Stimulated activated naive B cell treated with anti-CD40 and anti-IgM and Interleukin-4, amounts not matched to agents 10 μg/mL and 1 μg/mL and 100 μg/mL, for 72 hours (primary cell): ENCODE results near the gene NBAS.
"Not testable (repeated sequence)": the region's sequence is repeated elsewhere in the genome, so short reads cannot be mapped to it uniquely, and the experiment has no call there.

Experiments
- ATAC-seq, 2 donors: fragments of 150-1000 bp; cut with Tn5 transposase; replicated peaks; 2 replicates each; pipeline ENCODE4 v1.10.0; 2021; ENCODE audit warnings: moderate library complexity in 1 of 2
- DNase-seq: peaks from one replicate; pipeline ENCODE4 v3.0.0; 2021
- H3K27ac Mint-ChIP-seq: one replicate; pipeline ENCODE4 v1.8.0; 2022; ENCODE audit warnings: mild to moderate bottlenecking, mixed read lengths
- H3K27me3 Mint-ChIP-seq, 2 donors: one replicate each; pipeline ENCODE4 v1.8.0; 2022; ENCODE audit warnings: mixed read lengths in 2 of 2
- H3K36me3 Mint-ChIP-seq, 2 donors: one replicate each; pipeline ENCODE4 v1.8.0; 2022; ENCODE audit warnings: mixed read lengths in 2 of 2, mild to moderate bottlenecking in 1 of 2
- H3K4me1 Mint-ChIP-seq, 2 donors: one replicate each; pipeline ENCODE4 v1.8.0; 2022; ENCODE audit warnings: mixed read lengths in 2 of 2, mild to moderate bottlenecking in 1 of 2
- H3K4me3 Mint-ChIP-seq, 2 donors: one replicate each; pipeline ENCODE4 v1.8.0; 2022; ENCODE audit warnings: mild to moderate bottlenecking in 2 of 2, mixed read lengths in 2 of 2, moderate library complexity in 1 of 2
- H3K9me3 Mint-ChIP-seq, 2 donors: one replicate each; pipeline ENCODE4 v1.8.0; 2022; ENCODE audit warnings: mixed read lengths in 2 of 2, mild to moderate bottlenecking in 1 of 2

NBAS gene

DNA sequence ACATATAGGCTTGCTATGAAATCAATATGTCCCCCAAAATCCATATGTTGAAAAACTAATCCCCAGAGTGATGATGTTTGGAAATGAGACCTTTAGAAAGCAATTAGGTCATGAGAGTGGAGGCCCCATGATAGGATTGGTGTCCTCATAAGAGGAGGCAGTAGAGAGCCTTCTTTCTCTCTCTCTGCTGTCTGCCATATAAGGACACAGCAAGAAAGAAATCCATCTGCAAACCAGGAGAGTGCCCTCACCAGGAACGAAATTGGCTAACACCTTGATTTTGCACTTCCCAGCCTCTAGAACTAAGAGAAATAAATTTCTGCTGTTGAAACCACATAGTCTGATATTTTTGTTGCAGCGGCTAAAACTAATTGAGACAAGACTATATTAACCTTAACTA is 89.5 kb downstream of the NBAS start:
- Mint-ChIP-seq H3K27ac (no peak overlapping the region), H3K36me3 (peaks cover 56 to 71% of the 10 kb centered on the region in 2 donors)

GRCh38 chr2:15460112-15460620 is 101.0 kb downstream of the NBAS start:
- Mint-ChIP-seq H3K27ac (no peak overlapping the region), H3K27me3 (no peaks in the 10 kb centered on the region), H3K36me3 (peaks cover 32 to 41% of the 10 kb centered on the region in 2 donors), H3K9me3 (peaks cover 0 to 4% of the 10 kb centered on the region in 2 donors), H3K4me3 (no peak overlapping the region), H3K4me1 (peaks cover 15 to 17% of the 10 kb centered on the region in 2 donors)
- ATAC-seq = no peak
- DNase-seq = no peak

More for the DNA sequence above, 89.5 kb downstream of the NBAS start:
- Mint-ChIP-seq H3K4me1 (no peaks in the 10 kb centered on the region), H3K9me3 (peaks cover 2 to 5% of the 10 kb centered on the region in 2 donors), H3K27me3 (no peaks in the 10 kb centered on the region), H3K4me3 (no peak overlapping the region)
- DNase-seq = no peak
- ATAC-seq = no peak

- H3K9me3 Mint-ChIP-seq = peaks cover 0 to 1% of the 10 kb centered on the region in 2 donors
- H3K27ac Mint-ChIP-seq = no peak overlapping the region
- H3K27me3 Mint-ChIP-seq = no peaks in the 10 kb centered on the region
- H3K4me3 Mint-ChIP-seq = no peak overlapping the region
- peaks cover 2 to 3% of the 10 kb centered on the region in 2 donors for H3K4me1 Mint-ChIP-seq
- H3K36me3 Mint-ChIP-seq = peaks cover 23 to 30% of the 10 kb centered on the region in 2 donors
- ATAC-seq (no peak), DNase-seq (no peak)
These were observed 102.9 kb downstream of the NBAS start for GRCh38 chr2:15458277-15458676.

DNA sequence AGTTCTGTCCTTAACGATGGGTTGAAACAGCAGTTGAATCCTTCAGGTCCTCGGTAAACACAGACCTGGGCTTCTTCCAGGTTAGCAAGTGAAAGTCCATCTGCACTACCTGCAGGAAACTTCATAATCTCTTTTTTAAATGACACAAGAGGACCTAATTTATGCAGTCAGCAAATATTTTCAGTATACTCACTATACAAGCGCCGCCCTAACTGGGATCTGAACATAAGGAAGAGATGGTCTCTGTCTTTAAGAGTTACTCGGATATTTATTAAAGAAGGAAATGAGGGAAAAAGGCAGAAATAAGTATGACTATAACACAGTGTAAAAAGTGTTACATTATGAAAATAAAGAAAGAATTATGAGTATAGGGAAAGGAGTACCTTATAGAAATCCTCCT is 103.3 kb downstream of the NBAS start:
- no peak for DNase-seq
- H3K27ac Mint-ChIP-seq = no peak overlapping the region
- H3K9me3 Mint-ChIP-seq = no peaks in the 10 kb centered on the region
- no peaks in the 10 kb centered on the region for H3K27me3 Mint-ChIP-seq
- peaks cover 0 to 1% of the 10 kb centered on the region in 2 donors for H3K4me1 Mint-ChIP-seq
- ATAC-seq = no peak
- H3K36me3 Mint-ChIP-seq = peaks cover 22 to 29% of the 10 kb centered on the region in 2 donors
- no peak overlapping the region for H3K4me3 Mint-ChIP-seq

DNA sequence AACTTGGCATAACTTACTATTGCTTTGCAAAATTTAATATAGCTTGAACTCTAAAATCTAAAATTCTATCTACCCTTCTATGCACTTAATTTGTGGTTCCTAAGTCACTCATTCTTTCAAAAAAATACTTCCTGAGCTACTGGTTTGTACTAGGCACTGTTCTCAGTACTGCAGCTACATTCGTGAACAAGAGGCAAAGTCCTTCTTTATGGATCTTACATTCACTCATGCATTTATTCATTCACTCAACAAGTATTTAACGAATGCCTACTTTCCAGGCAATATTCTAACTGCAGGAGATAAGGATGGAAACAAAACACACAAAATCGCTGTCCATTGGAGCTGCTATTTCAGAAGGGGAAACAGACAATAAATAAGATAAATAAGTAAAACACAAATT is 104.8 kb downstream of the NBAS start:
- peaks cover 25 to 27% of the 10 kb centered on the region in 2 donors for H3K36me3 Mint-ChIP-seq
- ATAC-seq (no peak), DNase-seq (no peak)
- H3K27ac Mint-ChIP-seq = no peak overlapping the region
- H3K4me3 Mint-ChIP-seq = no peak overlapping the region
- H3K9me3 Mint-ChIP-seq = no peaks in the 10 kb centered on the region
- no peaks in the 10 kb centered on the region for H3K27me3 Mint-ChIP-seq
- H3K4me1 Mint-ChIP-seq = no peaks in the 10 kb centered on the region

GRCh38 chr2:15450808-15451207 is 110.3 kb downstream of the NBAS start:
- no peak for DNase-seq
- peaks cover 22 to 39% of the 10 kb centered on the region in 2 donors for H3K36me3 Mint-ChIP-seq
- H3K4me3 Mint-ChIP-seq = no peak overlapping the region
- no peak for ATAC-seq
- H3K4me1 Mint-ChIP-seq = peaks cover 4 to 5% of the 10 kb centered on the region in 2 donors
- H3K27me3 Mint-ChIP-seq = no peaks in the 10 kb centered on the region
- peaks cover 0 to 5% of the 10 kb centered on the region in 2 donors for H3K9me3 Mint-ChIP-seq
- no peak overlapping the region for H3K27ac Mint-ChIP-seq

GRCh38 chr2:15449556-15450236 is 111.4 kb downstream of the NBAS start:
- no peak overlapping the region for H3K27ac Mint-ChIP-seq
- peaks cover 4 to 5% of the 10 kb centered on the region in 2 donors for H3K4me1 Mint-ChIP-seq
- peaks cover 1 to 8% of the 10 kb centered on the region in 2 donors for H3K9me3 Mint-ChIP-seq
- peaks cover 24 to 41% of the 10 kb centered on the region in 2 donors for H3K36me3 Mint-ChIP-seq
- no peaks in the 10 kb centered on the region for H3K27me3 Mint-ChIP-seq
- H3K4me3 Mint-ChIP-seq = no peak overlapping the region
- no peak for ATAC-seq
- DNase-seq = no peak

DNA sequence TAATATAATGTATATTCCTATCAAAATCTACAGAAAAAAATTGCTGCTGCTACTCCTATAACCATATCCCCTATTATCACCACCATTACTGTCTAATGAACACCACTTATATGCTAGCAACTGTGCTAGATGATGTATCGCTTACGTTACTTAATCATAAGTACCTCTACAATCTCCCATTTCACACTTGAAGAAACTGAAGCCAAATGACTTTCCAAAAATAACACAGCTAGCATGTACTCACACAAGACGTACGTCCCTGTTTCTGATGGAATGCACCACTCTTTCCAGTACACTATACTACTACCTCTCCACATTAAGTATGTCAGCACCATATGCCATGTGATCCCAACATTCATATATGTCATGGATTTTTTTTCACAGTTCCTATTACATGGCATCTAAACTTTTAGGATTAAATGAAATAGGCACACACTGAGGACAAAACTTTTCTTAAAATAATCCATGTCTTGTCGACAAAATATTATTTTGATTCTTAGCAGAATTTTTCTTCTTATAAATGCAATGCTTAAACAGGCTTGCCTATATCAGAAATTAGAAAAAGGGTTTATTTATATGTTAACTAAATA is 112.8 kb downstream of the NBAS start:
- no peak overlapping the region for H3K4me3 Mint-ChIP-seq
- H3K27ac Mint-ChIP-seq = no peak overlapping the region
- H3K4me1 Mint-ChIP-seq = peaks cover 4 to 5% of the 10 kb centered on the region in 2 donors
- H3K36me3 Mint-ChIP-seq = peaks cover 21 to 41% of the 10 kb centered on the region in 2 donors
- ATAC-seq (no peak), DNase-seq (no peak)
- no peaks in the 10 kb centered on the region for H3K27me3 Mint-ChIP-seq
- H3K9me3 Mint-ChIP-seq = peaks cover 1 to 8% of the 10 kb centered on the region in 2 donors

DNA sequence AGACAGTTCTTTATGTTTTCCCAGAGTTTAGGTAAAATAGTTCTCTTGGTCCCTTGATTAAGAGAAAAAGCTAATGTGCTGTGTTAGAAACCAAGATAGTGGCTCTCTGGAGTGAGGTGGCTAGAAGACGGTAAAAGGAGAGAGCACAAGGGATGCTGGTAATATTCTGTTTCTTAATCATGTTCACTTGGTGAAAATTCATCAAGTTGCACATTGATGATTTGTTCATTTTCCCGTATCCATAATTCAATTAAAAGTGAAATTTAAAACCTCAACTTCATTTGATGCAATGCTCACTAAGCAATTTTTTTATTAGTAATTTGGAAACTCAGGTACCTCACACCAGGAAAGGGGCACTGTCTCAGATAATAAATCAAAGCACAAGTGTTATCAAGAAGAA is 113.8 kb downstream of the NBAS start:
- no peak for ATAC-seq
- Mint-ChIP-seq H3K4me1 (peaks cover 4 to 5% of the 10 kb centered on the region in 2 donors), H3K27me3 (no peaks in the 10 kb centered on the region)

GRCh38 chr2:15446961-15447360 is 114.2 kb downstream of the NBAS start:
- Mint-ChIP-seq H3K27me3 (no peaks in the 10 kb centered on the region), H3K4me1 (peaks cover 4 to 5% of the 10 kb centered on the region in 2 donors), H3K36me3 (peaks cover 20 to 38% of the 10 kb centered on the region in 2 donors), H3K4me3 (no peak overlapping the region), H3K27ac (no peak overlapping the region), H3K9me3 (peaks cover 1 to 8% of the 10 kb centered on the region in 2 donors)
- DNase-seq (no peak), ATAC-seq (no peak)

More for the DNA sequence above, 113.8 kb downstream of the NBAS start:
- H3K4me3 Mint-ChIP-seq = no peak overlapping the region
- DNase-seq = no peak
- peaks cover 1 to 8% of the 10 kb centered on the region in 2 donors for H3K9me3 Mint-ChIP-seq
- no peak overlapping the region for H3K27ac Mint-ChIP-seq
- H3K36me3 Mint-ChIP-seq = peaks cover 19 to 37% of the 10 kb centered on the region in 2 donors

- Mint-ChIP-seq H3K27ac (no peak overlapping the region), H3K36me3 (peaks cover 22 to 35% of the 10 kb centered on the region in 2 donors), H3K4me3 (no peak overlapping the region), H3K27me3 (no peaks in the 10 kb centered on the region), H3K9me3 (peaks cover 1 to 8% of the 10 kb centered on the region in 2 donors), H3K4me1 (peaks cover 4 to 5% of the 10 kb centered on the region in 2 donors)
- DNase-seq = no peak
- ATAC-seq = no peak
These were observed 115.1 kb downstream of the NBAS start for GRCh38 chr2:15445891-15446562.

- not testable (repeated sequence) for H3K27ac Mint-ChIP-seq, H3K9me3 Mint-ChIP-seq, ATAC-seq, DNase-seq, H3K4me3 Mint-ChIP-seq, H3K27me3 Mint-ChIP-seq, H3K4me1 Mint-ChIP-seq
- H3K36me3 Mint-ChIP-seq = peaks cover 17 to 30% of the 10 kb centered on the region in 2 donors
These were observed 121.2 kb downstream of the NBAS start for GRCh38 chr2:15439768-15440524.

DNA sequence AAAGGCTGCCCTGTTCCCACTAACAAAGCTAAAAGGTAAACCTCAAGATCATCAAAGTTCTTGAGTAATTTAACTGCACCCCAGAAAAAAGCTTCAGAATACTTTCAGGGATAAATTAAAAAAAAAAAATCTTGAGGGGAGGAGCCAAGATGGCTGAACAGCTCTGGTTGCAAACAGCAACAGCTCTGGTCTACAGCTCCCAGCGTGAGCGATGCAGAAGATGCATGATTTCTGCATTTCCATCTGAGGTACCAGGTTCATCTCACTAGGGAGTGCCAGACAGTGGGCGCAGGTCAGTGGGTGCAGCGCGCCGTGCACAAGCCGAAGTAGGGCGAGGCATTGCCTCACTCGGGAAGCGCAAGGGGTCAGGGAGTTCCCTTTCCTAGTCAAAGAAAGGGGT is 121.8 kb downstream of the NBAS start:
- not testable (repeated sequence) for H3K4me1 Mint-ChIP-seq, H3K9me3 Mint-ChIP-seq

DNA sequence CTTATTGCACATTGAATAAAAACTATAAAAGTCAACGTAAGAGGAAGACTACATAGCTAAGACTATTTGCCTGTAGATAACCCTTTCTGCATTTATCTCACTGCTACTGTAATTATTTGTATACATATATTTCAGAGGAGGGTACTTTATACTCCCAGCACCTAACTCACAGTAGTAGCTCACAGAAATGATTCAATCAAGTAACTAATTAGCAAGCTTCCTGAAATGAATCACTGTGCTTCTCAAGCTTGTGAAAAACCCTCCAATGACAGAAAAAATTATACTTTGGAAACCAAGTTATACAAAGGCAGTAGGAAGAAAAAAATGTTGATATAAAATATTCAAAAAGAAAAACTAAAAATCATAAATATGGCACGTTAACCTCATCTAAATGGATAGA is 124.9 kb downstream of the NBAS start:
- DNase-seq (no peak), ATAC-seq (no peak)
- H3K27ac Mint-ChIP-seq = no peak overlapping the region
- peaks cover 3 to 6% of the 10 kb centered on the region in 2 donors for H3K4me1 Mint-ChIP-seq
- no peaks in the 10 kb centered on the region for H3K9me3 Mint-ChIP-seq
- H3K4me3 Mint-ChIP-seq = no peak overlapping the region
- peaks cover 15 to 31% of the 10 kb centered on the region in 2 donors for H3K36me3 Mint-ChIP-seq
- no peaks in the 10 kb centered on the region for H3K27me3 Mint-ChIP-seq

More for the DNA sequence above, 121.8 kb downstream of the NBAS start:
- not testable (repeated sequence) for ATAC-seq, H3K27me3 Mint-ChIP-seq, H3K27ac Mint-ChIP-seq, H3K4me3 Mint-ChIP-seq, DNase-seq
- H3K36me3 Mint-ChIP-seq = peaks cover 17 to 30% of the 10 kb centered on the region in 2 donors
